CD4-positive, alpha-beta T cell treated with Interleukin-4 for 1 hour (primary cell): Measurements from ENCODE around the gene LAPTM4A.

Experiments
- DNase-seq, 2 donors: peaks; one replicate each; pipeline ENCODE4 v3.0.0-alpha.2; 2020 to 2022

LAPTM4A gene

GRCh38 chr2:20015482-20016083 is 35.8 kb downstream of the LAPTM4A start:
- peak in 1 of 2 donors; percentile 44 for DNase-seq

GRCh38 chr2:20013126-20013849 is 38.1 kb downstream of the LAPTM4A start:
- no peak for DNase-seq

GRCh38 chr2:20012282-20013125 is 38.9 kb downstream of the LAPTM4A start, which contains the start of gene MATN3:
TSS of gene MATN3 (minus strand) at chr2:20012668. CDS start at chr2:20012631, 37 bp downstream.
- no peak for DNase-seq

GRCh38 chr2:20012032-20012281 is 39.5 kb downstream of the LAPTM4A start:
- DNase-seq, result no peak

- no peak for DNase-seq
Observed at GRCh38 chr2:20011276-20012031, 40.0 kb downstream of the LAPTM4A start.

GRCh38 chr2:20008703-20009102 is 42.7 kb downstream of the LAPTM4A start:
- no peak for DNase-seq

- DNase-seq, result no peak
Observed at GRCh38 chr2:20005891-20006470, 45.4 kb downstream of the LAPTM4A start.

GRCh38 chr2:20005067-20005627 is 46.3 kb downstream of the LAPTM4A start:
- DNase-seq, result no peak

GRCh38 chr2:20001361-20001863 is 50.0 kb downstream of the LAPTM4A start:
- no peak for DNase-seq

GRCh38 chr2:19993731-19994130 is 57.7 kb downstream of the LAPTM4A start:
- no peak for DNase-seq

GRCh38 chr2:19991895-19992294 is 59.5 kb downstream of the LAPTM4A start:
- no peak for DNase-seq

- no peak for DNase-seq
Observed at GRCh38 chr2:19990416-19990728, 61.1 kb downstream of the LAPTM4A start.

- DNase-seq, result peak; percentile 91
Observed at GRCh38 chr2:19989667-19990415, 61.6 kb downstream of the LAPTM4A start, which contains the start of gene WDR35. TSS of gene WDR35 (minus strand) at chr2:19990105. CDS start at chr2:19990015, 90 bp downstream.

GRCh38 chr2:19989342-19989666 is 62.1 kb downstream of the LAPTM4A start:
- no peak for DNase-seq

- DNase-seq, result no peak
Observed at GRCh38 chr2:19988600-19988999, 62.8 kb downstream of the LAPTM4A start.

- DNase-seq, result no peak
Observed at GRCh38 chr2:19987936-19988335, 63.5 kb downstream of the LAPTM4A start.
